GM21360 (cell line): ENCODE data around the gene SCARF1.

ENCODE experiments used
- ATAC-seq: cut with Tn5 transposase; IDR thresholded peaks from one replicate; pipeline ENCODE4 v1.9.1; 2021; ENCODE audit warnings: mild to moderate bottlenecking, moderate library complexity; ENCODE audit not compliant: unreplicated experiment

The SCARF1 gene

GRCh38 chr17:1629504-1630310 is 15.8 kb downstream of the SCARF1 start:
- ATAC-seq, result no peak

- ATAC-seq, result peak; percentile 48
Observed at GRCh38 chr17:1628856-1629503, 16.6 kb downstream of the SCARF1 start.

GRCh38 chr17:1627982-1628855 is 17.3 kb downstream of the SCARF1 start, which contains the start of gene SLC43A2:
Gene SLC43A2, minus strand, starts transcription at chr17:1628834. Its CDS starts 960 bp downstream, at chr17:1627874.
- peak; percentile 45 for ATAC-seq

GRCh38 chr17:1627182-1627981 is 18.1 kb downstream of the SCARF1 start:
- no peak for ATAC-seq

- ATAC-seq, result no peak
Observed at GRCh38 chr17:1626333-1626732, 19.2 kb downstream of the SCARF1 start.

GRCh38 chr17:1625581-1625980 is 20.0 kb downstream of the SCARF1 start:
- no peak for ATAC-seq

GRCh38 chr17:1625053-1625452 is 20.5 kb downstream of the SCARF1 start:
- no peak for ATAC-seq

- ATAC-seq, result no peak
Observed at GRCh38 chr17:1624650-1625049, 20.9 kb downstream of the SCARF1 start.

GRCh38 chr17:1623057-1623630 is 22.4 kb downstream of the SCARF1 start:
- no peak for ATAC-seq

GRCh38 chr17:1621273-1621954 is 24.1 kb downstream of the SCARF1 start:
- ATAC-seq, result no peak

GRCh38 chr17:1620486-1620885 is 25.0 kb downstream of the SCARF1 start:
- ATAC-seq, result no peak

GRCh38 chr17:1617620-1618174 is 27.8 kb downstream of the SCARF1 start:
- no peak for ATAC-seq

- no peak for ATAC-seq
Observed at GRCh38 chr17:1616101-1616500, 29.4 kb downstream of the SCARF1 start.

- ATAC-seq, result no peak
Observed at GRCh38 chr17:1612400-1612799, 33.1 kb downstream of the SCARF1 start.

GRCh38 chr17:1611715-1612114 is 33.8 kb downstream of the SCARF1 start:
- no peak for ATAC-seq

- no peak for ATAC-seq
Observed at GRCh38 chr17:1608676-1609075, 36.9 kb downstream of the SCARF1 start.

- no peak for ATAC-seq
Observed at GRCh38 chr17:1607971-1608320, 37.6 kb downstream of the SCARF1 start.

GRCh38 chr17:1606352-1606985 is 39.1 kb downstream of the SCARF1 start:
- no peak for ATAC-seq
